Measurements from ENCODE around the gene CD52.
"Not testable (repeated sequence)": the region's sequence is repeated elsewhere in the genome, so short reads cannot be mapped to it uniquely, and the experiment has no call there.

- TF ChIP-seq AFF4 (CRISPR knock-in tag; IDR thresholded peaks at IDR 0.05; ENCODE audit: borderline replicate concordance); IRF1 (CRISPR knock-in tag; IDR thresholded peaks at IDR 0.05); CDX4 (CRISPR knock-in tag; IDR thresholded peaks at IDR 0.05; ENCODE audit: borderline replicate concordance): not testable (repeated sequence)
Measured at GRCh38 chr1:26329380-26329779, 11.6 kb downstream of the CD52 start.

All from WTC11 (cell line).